Body of pancreas (tissue), 4 donors: Measurements from ENCODE around the gene TMEM40.

Experiments
- CTCF ChIP-seq, 7 experiments: fragments of 450-650 bp in 4 of 7; fragments of 200-600 bp in 3 of 7; sonication (generic) in 3 of 7; IDR thresholded peaks; one replicate each; pipeline ENCODE4 v1.5.1; 2016 to 2019; ENCODE audit warnings: antibody characterized with exemption in 7 of 7
- POLR2A ChIP-seq, 3 donors: fragments of 450-650 bp; IDR thresholded peaks; one replicate each; pipeline ENCODE4 v1.6.1; 2016; ENCODE audit warnings: antibody characterized with exemption in 3 of 3, mild to moderate bottlenecking in 2 of 3

- TF ChIP-seq CTCF (IDR thresholded peaks at IDR 0.05) (no peak), POLR2A (IDR thresholded peaks at IDR 0.05) (no peak)
Observed at GRCh38 chr3:12748477-12748876, 10.6 kb downstream of the TMEM40 start.
